ENCODE results near the gene COL23A1. TPM values are rescaled to one million over a fixed set of nuclear protein-coding genes. Genes with fewer than 3 reads are reported as not detected.

The COL23A1 gene
- total and polyA plus RNA-seq, 2 experiments from 2014 or later: 4.8 to 8.2 TPM

GRCh38 chr5:178351221-178352034 lies 238.8 kb downstream of the COL23A1 start:
- no peaks in the 10 kb centered on the region for H3K36me3 ChIP-seq (ENCODE audit: insufficient read depth)
- Mint-ChIP-seq H3K4me1 (peaks cover 47% of the 10 kb centered on the region), H3K27ac (peak overlapping the region; percentile 3; the same call in 1 of the 2 replicates), H3K27me3 (ENCODE audit: insufficient read depth, low read depth, poor library complexity) (peaks cover 8% of the 10 kb centered on the region), H3K9me3 (no peaks in the 10 kb centered on the region), H3K4me3 (no peak overlapping the region; the same call in 2 of the 3 replicates), H3K36me3 (ENCODE audit: low read depth) (no peaks in the 10 kb centered on the region)
- ATAC-seq: no peak
- H3K4me2 ChIP-seq: no peak overlapping the region
- H3K79me2 ChIP-seq (replicated peaks; ENCODE audit: insufficient read depth): no peaks in the 10 kb centered on the region
- DNase-seq (ENCODE audit: low spot score): no peak
- H3K27ac ChIP-seq (ENCODE audit: low read depth): no peak overlapping the region
- H4K20me1 ChIP-seq (replicated peaks; ENCODE audit: insufficient read depth): no peaks in the 10 kb centered on the region
- H3F3A ChIP-seq (replicated peaks; ENCODE audit: low read depth): no peaks in the 10 kb centered on the region
- peaks cover 6% of the 10 kb centered on the region for H3K4me1 ChIP-seq (ENCODE audit: insufficient read depth)
- no peak overlapping the region for H2AFZ ChIP-seq
- TF ChIP-seq EZH2phosphoT487 (IDR thresholded peaks at IDR 0.05; ENCODE audit: unreplicated experiment): no peak
- TF ChIP-seq NANOG (IDR thresholded peaks at IDR 0.05; ENCODE audit: borderline replicate concordance): no peak
- no peak for TF ChIP-seq ZNF462 (CRISPR knock-in tag; IDR thresholded peaks at IDR 0.05)
- no peak for TF ChIP-seq JUNB (IDR thresholded peaks at IDR 0.05; ENCODE audit: unreplicated experiment)
- TF ChIP-seq ZNF331 (CRISPR knock-in tag; IDR thresholded peaks at IDR 0.05; ENCODE audit: low read depth): no peak
- TF ChIP-seq, protein P1, sequence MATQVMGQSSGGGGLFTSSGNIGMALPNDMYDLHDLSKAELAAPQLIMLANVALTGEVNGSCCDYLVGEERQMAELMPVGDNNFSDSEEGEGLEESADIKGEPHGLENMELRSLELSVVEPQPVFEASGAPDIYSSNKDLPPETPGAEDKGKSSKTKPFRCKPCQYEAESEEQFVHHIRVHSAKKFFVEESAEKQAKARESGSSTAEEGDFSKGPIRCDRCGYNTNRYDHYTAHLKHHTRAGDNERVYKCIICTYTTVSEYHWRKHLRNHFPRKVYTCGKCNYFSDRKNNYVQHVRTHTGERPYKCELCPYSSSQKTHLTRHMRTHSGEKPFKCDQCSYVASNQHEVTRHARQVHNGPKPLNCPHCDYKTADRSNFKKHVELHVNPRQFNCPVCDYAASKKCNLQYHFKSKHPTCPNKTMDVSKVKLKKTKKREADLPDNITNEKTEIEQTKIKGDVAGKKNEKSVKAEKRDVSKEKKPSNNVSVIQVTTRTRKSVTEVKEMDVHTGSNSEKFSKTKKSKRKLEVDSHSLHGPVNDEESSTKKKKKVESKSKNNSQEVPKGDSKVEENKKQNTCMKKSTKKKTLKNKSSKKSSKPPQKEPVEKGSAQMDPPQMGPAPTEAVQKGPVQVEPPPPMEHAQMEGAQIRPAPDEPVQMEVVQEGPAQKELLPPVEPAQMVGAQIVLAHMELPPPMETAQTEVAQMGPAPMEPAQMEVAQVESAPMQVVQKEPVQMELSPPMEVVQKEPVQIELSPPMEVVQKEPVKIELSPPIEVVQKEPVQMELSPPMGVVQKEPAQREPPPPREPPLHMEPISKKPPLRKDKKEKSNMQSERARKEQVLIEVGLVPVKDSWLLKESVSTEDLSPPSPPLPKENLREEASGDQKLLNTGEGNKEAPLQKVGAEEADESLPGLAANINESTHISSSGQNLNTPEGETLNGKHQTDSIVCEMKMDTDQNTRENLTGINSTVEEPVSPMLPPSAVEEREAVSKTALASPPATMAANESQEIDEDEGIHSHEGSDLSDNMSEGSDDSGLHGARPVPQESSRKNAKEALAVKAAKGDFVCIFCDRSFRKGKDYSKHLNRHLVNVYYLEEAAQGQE (IDR thresholded peaks at IDR 0.05; ENCODE audit: unreplicated experiment): no peak
- no peak for TF ChIP-seq CTCF (conservative IDR thresholded peaks at IDR 0.05; ENCODE audit: low read depth in 2 of 2)
- H3K4me3 ChIP-seq: no peak overlapping the region
- no peaks in the 10 kb centered on the region for H3K27me3 ChIP-seq (ENCODE audit: insufficient read depth)
- H3K9me2 ChIP-seq (ENCODE audit: insufficient read depth): no peaks in the 10 kb centered on the region

All from GM23338 (cell line).